ENCODE results near the gene RNF167. TPM values are rescaled to one million over a fixed set of nuclear protein-coding genes. Genes with fewer than 3 reads are reported as not detected.

The RNF167 gene
- 44.1 and 66.0 TPM in 2 replicates for total RNA-seq

DNA sequence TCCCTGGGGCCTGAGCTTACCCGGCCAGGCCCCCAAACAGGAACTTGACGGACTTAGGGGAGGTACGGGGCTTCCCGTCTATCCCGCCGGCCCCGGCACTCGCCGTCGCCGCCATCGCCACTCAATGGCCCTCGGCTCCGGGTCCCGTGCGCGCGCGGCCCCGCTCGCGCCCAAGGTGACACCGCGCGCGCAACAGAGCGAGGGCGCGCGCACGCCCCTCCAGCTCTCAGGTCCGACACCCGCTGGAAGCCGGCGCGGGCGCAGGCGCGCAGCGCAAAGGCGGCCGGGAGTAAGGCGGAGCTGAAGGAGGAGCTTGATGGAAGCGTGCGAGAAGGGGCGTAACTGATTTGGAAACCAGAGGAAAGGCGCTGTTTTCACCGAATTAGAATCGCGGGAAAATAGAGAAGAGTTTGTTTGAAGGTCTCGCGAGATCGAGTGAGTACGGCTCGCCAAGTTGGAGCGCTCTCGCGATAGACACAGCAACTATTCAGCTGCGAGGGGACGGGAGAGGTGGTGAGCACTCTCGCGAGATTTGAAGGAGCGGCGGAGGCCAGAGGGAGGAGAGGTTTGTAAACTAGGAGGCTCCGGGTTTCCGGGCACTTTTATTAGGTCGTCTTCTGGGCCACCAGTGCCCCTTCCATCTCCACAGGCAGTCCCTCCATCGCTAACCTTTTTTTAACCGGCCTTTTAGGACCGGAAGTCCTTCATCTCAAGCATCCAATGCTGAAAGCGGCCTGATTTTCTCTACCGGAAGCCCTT lies at the start of gene RNF167, which contains the start of gene SLC25A11:
RNF167 (plus strand) TSS at position 473 of the 759 bp plus-strand sequence. CDS start 642 bp downstream, outside the sequence.
SLC25A11 (minus strand) TSS at position 251 of the 759 bp plus-strand sequence; CDS start at position 115, 136 bp downstream.
- Histone ChIP-seq H3K27me3 (ENCODE audit: control insufficient read depth, insufficient read depth, low read length) (no peaks in the 10 kb centered on the region), H3K4me3 (ENCODE audit: low read depth, low read length) (peak within 1 kb of the TSS; percentile 92), H3K36me3 (ENCODE audit: control insufficient read depth, insufficient read depth, low read length) (peaks cover 1% of the 10 kb centered on the region)
- DNase-seq (ENCODE audit: low read depth) = peak; percentile 95
- TF ChIP-seq, protein P1, sequence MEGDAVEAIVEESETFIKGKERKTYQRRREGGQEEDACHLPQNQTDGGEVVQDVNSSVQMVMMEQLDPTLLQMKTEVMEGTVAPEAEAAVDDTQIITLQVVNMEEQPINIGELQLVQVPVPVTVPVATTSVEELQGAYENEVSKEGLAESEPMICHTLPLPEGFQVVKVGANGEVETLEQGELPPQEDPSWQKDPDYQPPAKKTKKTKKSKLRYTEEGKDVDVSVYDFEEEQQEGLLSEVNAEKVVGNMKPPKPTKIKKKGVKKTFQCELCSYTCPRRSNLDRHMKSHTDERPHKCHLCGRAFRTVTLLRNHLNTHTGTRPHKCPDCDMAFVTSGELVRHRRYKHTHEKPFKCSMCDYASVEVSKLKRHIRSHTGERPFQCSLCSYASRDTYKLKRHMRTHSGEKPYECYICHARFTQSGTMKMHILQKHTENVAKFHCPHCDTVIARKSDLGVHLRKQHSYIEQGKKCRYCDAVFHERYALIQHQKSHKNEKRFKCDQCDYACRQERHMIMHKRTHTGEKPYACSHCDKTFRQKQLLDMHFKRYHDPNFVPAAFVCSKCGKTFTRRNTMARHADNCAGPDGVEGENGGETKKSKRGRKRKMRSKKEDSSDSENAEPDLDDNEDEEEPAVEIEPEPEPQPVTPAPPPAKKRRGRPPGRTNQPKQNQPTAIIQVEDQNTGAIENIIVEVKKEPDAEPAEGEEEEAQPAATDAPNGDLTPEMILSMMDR (IDR thresholded peaks at IDR 0.05; ENCODE audit: insufficient read depth, low read length, poor library complexity, severe bottlenecking) = no peak

GRCh38 chr17:4891411-4892410 lies 48.4 kb upstream of the RNF167 start:
- Histone ChIP-seq H3K27me3 (ENCODE audit: control insufficient read depth, insufficient read depth, low read length) (no peaks in the 10 kb centered on the region), H3K4me3 (ENCODE audit: low read depth, low read length) (no peak overlapping the region), H3K36me3 (ENCODE audit: control insufficient read depth, insufficient read depth, low read length) (peaks cover 1% of the 10 kb centered on the region)
- DNase-seq (ENCODE audit: low read depth) = no peak
- TF ChIP-seq, protein P1 (IDR thresholded peaks at IDR 0.05; ENCODE audit: insufficient read depth, low read length, poor library complexity, severe bottlenecking) = no peak

GRCh38 chr17:4892499-4893221 lies 47.4 kb upstream of the RNF167 start:
- no peaks in the 10 kb centered on the region for H3K27me3 ChIP-seq (ENCODE audit: control insufficient read depth, insufficient read depth, low read length)
- TF ChIP-seq, protein P1 (IDR thresholded peaks at IDR 0.05; ENCODE audit: insufficient read depth, low read length, poor library complexity, severe bottlenecking) = no peak
- DNase-seq (ENCODE audit: low read depth) = no peak
- H3K4me3 ChIP-seq (ENCODE audit: low read depth, low read length) = no peak overlapping the region
- H3K36me3 ChIP-seq (ENCODE audit: control insufficient read depth, insufficient read depth, low read length) = peaks cover 1% of the 10 kb centered on the region

- no peak overlapping the region for H3K4me3 ChIP-seq (ENCODE audit: low read depth, low read length)
- TF ChIP-seq, protein P1 (IDR thresholded peaks at IDR 0.05; ENCODE audit: insufficient read depth, low read length, poor library complexity, severe bottlenecking) = no peak
- H3K27me3 ChIP-seq (ENCODE audit: control insufficient read depth, insufficient read depth, low read length) = no peaks in the 10 kb centered on the region
- no peak for DNase-seq (ENCODE audit: low read depth)
- no peaks in the 10 kb centered on the region for H3K36me3 ChIP-seq (ENCODE audit: control insufficient read depth, insufficient read depth, low read length)
These were observed 46.8 kb upstream of the RNF167 start for GRCh38 chr17:4893272-4893671.

GRCh38 chr17:4893721-4894560 lies 46.1 kb upstream of the RNF167 start:
- DNase-seq (ENCODE audit: low read depth) = no peak
- Histone ChIP-seq H3K27me3 (ENCODE audit: control insufficient read depth, insufficient read depth, low read length) (peaks cover 4% of the 10 kb centered on the region), H3K36me3 (ENCODE audit: control insufficient read depth, insufficient read depth, low read length) (no peaks in the 10 kb centered on the region), H3K4me3 (ENCODE audit: low read depth, low read length) (no peak overlapping the region)
- TF ChIP-seq, protein P1 (IDR thresholded peaks at IDR 0.05; ENCODE audit: insufficient read depth, low read length, poor library complexity, severe bottlenecking) = no peak

Data from kidney epithelial cell (primary cell).